Endothelial cell of umbilical vein (primary cell): ENCODE measurements around the gene PSMA3. TPM values are rescaled to one million over a fixed set of nuclear protein-coding genes. Genes with fewer than 3 reads are reported as not detected.

Source experiments
- BruUV-seq: library from RNA; stranded (reverse); fragments of 400-500 nt; replicated peaks from 2 replicates; lab custom pipeline; 2021; lab: Mats Ljungman, UMichigan
- CTCF ChIA-PET: fragments of 300-600, 350-600 bp; sonication (Branson Sonifier 250); formaldehyde crosslinking; loops from one replicate; lab custom pipeline; 2021; ENCODE audit warnings: antibody characterized with exemption, inconsistent platforms; lab: Charles Lee
- POLR2A ChIA-PET: fragments of 300-600, 350-600 bp; sonication (Branson Sonifier 250); formaldehyde crosslinking; loops from one replicate; lab custom pipeline; 2021; ENCODE audit warnings: antibody characterized with exemption, inconsistent platforms; lab: Charles Lee
- DNase-seq: peaks from one replicate; pipeline ENCODE4 v3.0.0-alpha.2; 2011; ENCODE audit warnings: low read depth, low spot score
- FAIRE-seq: peaks from 2 replicates; lab custom pipeline; 2011; peaks lifted over from hg19 to GRCh38; lab: Jason Lieb, UNC
- H2AFZ ChIP-seq: 2 replicates; pipeline ENCODE4 v1.6.0; 2012; ENCODE audit warnings: low read depth, low read length, control low read depth, inconsistent platforms
- H3K27ac ChIP-seq: 2 replicates; pipeline ENCODE4 v1.5.1; 2011; ENCODE audit warnings: low read depth, mild to moderate bottlenecking, control low read depth, low read length, moderate library complexity; ENCODE audit not compliant: insufficient read depth
- H3K27me3 ChIP-seq, 2 experiments: 2 replicates each; pipeline versions ENCODE4 v1.6.0 to v1.6.1; 2011; ENCODE audit warnings: low read length in 2 of 2, mixed read lengths in 1 of 2; ENCODE audit not compliant: control insufficient read depth in 2 of 2, insufficient read depth in 2 of 2
- H3K36me3 ChIP-seq, 2 experiments: 2 replicates in 1 of 2; 3 replicates in 1 of 2; pipeline ENCODE4 v1.5.1; 2011; ENCODE audit warnings: low read length in 2 of 2, mild to moderate bottlenecking in 1 of 2, moderate library complexity in 1 of 2; ENCODE audit not compliant: control insufficient read depth in 2 of 2, insufficient read depth in 2 of 2; ENCODE audit errors: extremely low read depth in 1 of 2
- H3K4me1 ChIP-seq: 3 replicates; pipeline ENCODE4 v1.5.1; 2011; ENCODE audit warnings: mild to moderate bottlenecking, low read length; ENCODE audit not compliant: control insufficient read depth, insufficient read depth; ENCODE audit errors: extremely low read depth
- H3K4me2 ChIP-seq: 2 replicates; pipeline ENCODE4 v1.6.1; 2011; ENCODE audit warnings: low read length, control low read depth, mixed read lengths; ENCODE audit not compliant: insufficient read depth
- H3K4me3 ChIP-seq, 3 experiments: fragments of 200-600 bp in 1 of 3; sonication (generic), shearing (Covaris generic) in 1 of 3; replicated peaks in 1 of 3; 2 replicates each; pipeline ENCODE4 v1.5.1; 2011 to 2016; ENCODE audit warnings: control low read depth in 3 of 3, low read length in 3 of 3, mild to moderate bottlenecking in 2 of 3, inconsistent platforms in 1 of 3, low read depth in 1 of 3, moderate library complexity in 1 of 3; ENCODE audit not compliant: insufficient read depth in 1 of 3
- H3K79me2 ChIP-seq: 2 replicates; pipeline ENCODE4 v1.6.0; 2012; ENCODE audit warnings: low read length, inconsistent platforms; ENCODE audit not compliant: control insufficient read depth, insufficient read depth
- H3K9ac ChIP-seq: replicated peaks from 2 replicates; pipeline ENCODE3; 2011; ENCODE audit warnings: low read length, control low read depth; ENCODE audit not compliant: insufficient read depth; ENCODE audit errors: extremely low read depth
- H3K9me1 ChIP-seq: replicated peaks from 3 replicates; pipeline ENCODE4 v1.6.0; 2011; ENCODE audit warnings: mild to moderate bottlenecking, low read length; ENCODE audit not compliant: control insufficient read depth, insufficient read depth; ENCODE audit errors: extremely low read depth
- H3K9me3 ChIP-seq: replicated peaks from 2 replicates; pipeline ENCODE4 v1.5.1; 2012; ENCODE audit warnings: low read length, inconsistent platforms; ENCODE audit not compliant: control insufficient read depth, insufficient read depth
- H4K20me1 ChIP-seq: replicated peaks from 2 replicates; pipeline ENCODE3; 2011; ENCODE audit warnings: mild to moderate bottlenecking, low read length; ENCODE audit not compliant: control insufficient read depth, insufficient read depth; ENCODE audit errors: extremely low read depth
- EZH2 ChIP-seq: IDR thresholded peaks from 2 replicates; pipeline ENCODE4 v1.6.1; 2012; ENCODE audit warnings: borderline replicate concordance, low read depth, mild to moderate bottlenecking, moderate library complexity, low read length, inconsistent platforms; ENCODE audit not compliant: severe bottlenecking
- FOS ChIP-seq: IDR thresholded peaks from 2 replicates; pipeline ENCODE4 v1.6.1; 2011; ENCODE audit warnings: mild to moderate bottlenecking, low read length, moderate library complexity, borderline replicate concordance; ENCODE audit not compliant: insufficient read depth
- GATA2 ChIP-seq: IDR thresholded peaks from 2 replicates; pipeline ENCODE4 v1.7.0; 2011; ENCODE audit warnings: low read depth, mild to moderate bottlenecking, moderate library complexity, mixed read lengths, low read length; ENCODE audit not compliant: insufficient read length, insufficient read depth
- JUN ChIP-seq: IDR thresholded peaks from 2 replicates; pipeline ENCODE4 v1.6.1; 2011; ENCODE audit warnings: borderline replicate concordance, low read depth; ENCODE audit not compliant: insufficient read length, insufficient read depth
- MAX ChIP-seq: IDR thresholded peaks from 2 replicates; pipeline ENCODE4 v1.6.1; 2011; ENCODE audit not compliant: insufficient read depth, insufficient read length
- MYC ChIP-seq: IDR thresholded peaks from one replicate; pipeline ENCODE4 v1.6.1; 2011; ENCODE audit warnings: mild to moderate bottlenecking, low read depth, low read length
- POLR2A ChIP-seq: IDR thresholded peaks from 2 replicates; pipeline ENCODE4 v1.6.1; 2012; ENCODE audit warnings: low read depth, mild to moderate bottlenecking, control low read depth, low read length
- POLR2AphosphoS5 ChIP-seq: IDR thresholded peaks from 2 replicates; pipeline ENCODE4 v1.6.1; 2012; ENCODE audit warnings: low read depth, mild to moderate bottlenecking, control low read depth, low read length, moderate library complexity; ENCODE audit not compliant: insufficient read depth
- dilution Hi-C: fragments of 300-500 bp; cut with MboI; formaldehyde crosslinking; loops from one replicate; pipeline ENCODE4 v1.15.0; 2019; ENCODE audit warnings: low sequenced_read_pairs; ENCODE audit not compliant: extremely low pct_ligation_motif_present
- intact Hi-C: fragments of 100-400 bp; cut with micrococcal nuclease; formaldehyde crosslinking; loops from one replicate; pipeline ENCODE4 v1.10.0; 2022
- polyA plus RNA-seq, 4 experiments: library from polyadenylated mRNA; depleted of rRNA in 3 of 4; stranded (reverse) in 3 of 4; unstranded in 1 of 4; fragments of >200 nt; gene quantifications; 2 replicates each; pipeline versions ENCODE4 v1.2.1 to v1.2.3, GENCODE V29; 2011 to 2012; ENCODE audit warnings: missing spikeins in 1 of 4
- total RNA-seq: library from RNA; stranded (reverse); gene quantifications from 2 replicates; pipeline ENCODE4 v1.2.3, GENCODE V29; 2021

The PSMA3 gene
- total and polyA plus RNA-seq, 2 donors (not counting 3 experiments of a cell fraction or from before 2014, with no cell fraction given) = 240 to 297 TPM

DNA sequence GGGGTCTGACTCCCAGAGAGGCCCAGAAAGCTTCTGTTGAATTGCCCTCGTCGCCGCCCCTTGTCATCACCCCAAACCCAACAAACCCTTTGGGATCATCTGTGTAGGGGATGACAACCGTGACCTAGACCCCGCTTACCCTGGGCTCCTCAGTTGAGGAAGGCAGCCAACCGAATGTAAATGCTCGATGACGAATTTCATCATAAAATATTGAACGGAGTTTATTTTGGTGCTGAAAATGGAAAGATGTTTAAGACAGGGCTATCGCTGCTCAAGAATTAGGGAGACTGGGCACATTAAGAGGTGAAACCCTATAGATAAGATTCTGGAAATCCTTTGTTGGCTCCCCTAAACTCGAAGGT is 44.2 kb upstream of the PSMA3 start:
- FAIRE-seq = no peak
- dilution Hi-C loops (no loop called here), intact Hi-C loops (loop anchor here (1.0 to 2.0 kb wide), 4 partner anchors 39 to 226 kb away; partner anchors contain the start of genes ARMH4, KIAA0586, PSMA3 and TIMM9)
- peak overlapping the region; percentile 100 for H3K4me2 ChIP-seq
- H3K79me2 ChIP-seq = peaks cover 22% of the 10 kb centered on the region
- H3K4me3 ChIP-seq = peak overlapping the region; percentile 93 to 100 (median 100)
- ChIA-PET CTCF (interaction anchor here (1.0 kb wide), 1 partner anchor 50 kb away, joined by 3 read pairs; no protein-coding TSS in a partner anchor), POLR2A (interaction anchor here (1.1 to 1.3 kb wide), 2 partner anchors 44 to 98 kb away, joined by 3 read pairs; partner anchors contain the start of genes ARID4A and PSMA3)
- H3K27me3 ChIP-seq = peaks cover 5 to 6% of the 10 kb centered on the region in 2 experiments
- no peaks in the 10 kb centered on the region for H4K20me1 ChIP-seq
- H3K9ac ChIP-seq = peak overlapping the region; percentile 98
- H2AFZ ChIP-seq = peak overlapping the region; percentile 97
- no peak for TF ChIP-seq JUN
- TF ChIP-seq MAX = no peak
- TF ChIP-seq EZH2 = no peak
- no peak for TF ChIP-seq FOS
- TF ChIP-seq POLR2AphosphoS5 = no peak
- no peak for TF ChIP-seq MYC
- no peak for TF ChIP-seq POLR2A
- no peaks in the 10 kb centered on the region for H3K9me1 ChIP-seq
- H3K36me3 ChIP-seq = peaks cover 0 to under 1% of the 10 kb centered on the region in 2 experiments
- no peak for DNase-seq
- peaks cover 18% of the 10 kb centered on the region for H3K4me1 ChIP-seq
- H3K27ac ChIP-seq = peak overlapping the region; percentile 77
- H3K9me3 ChIP-seq = no peaks in the 10 kb centered on the region
- BruUV-seq = TSS peak; percentile 79

- TF ChIP-seq POLR2A = no peak
- TF ChIP-seq GATA2 = no peak
- TF ChIP-seq FOS = no peak
- no peak for TF ChIP-seq MAX
- POLR2A ChIA-PET = interaction anchor here (1.1 to 1.3 kb wide), 2 partner anchors 44 to 97 kb away, joined by 3 read pairs; partner anchors contain the start of genes ARID4A and PSMA3
- H3K9me3 ChIP-seq = no peaks in the 10 kb centered on the region
- dilution Hi-C loops = no loop called here
- peaks cover 0 to 2% of the 10 kb centered on the region in 2 experiments for H3K36me3 ChIP-seq
- FAIRE-seq (no peak), DNase-seq (peak; percentile 39)
- peak overlapping the region; percentile 93 to 100 (median 100) for H3K4me3 ChIP-seq
- H3K4me1 ChIP-seq = peaks cover 18% of the 10 kb centered on the region
- intact Hi-C loops = loop anchor here (1.0 to 2.0 kb wide), 4 partner anchors 38 to 226 kb away; partner anchors contain the start of genes ARMH4, KIAA0586, PSMA3 and TIMM9
- H3K79me2 ChIP-seq = peaks cover 22% of the 10 kb centered on the region
- no peaks in the 10 kb centered on the region for H3K9me1 ChIP-seq
- H2AFZ ChIP-seq = peak overlapping the region; percentile 97
- peak overlapping the region; percentile 100 for H3K4me2 ChIP-seq
- BruUV-seq = no TSS peak
- no peaks in the 10 kb centered on the region for H4K20me1 ChIP-seq
- peak overlapping the region; percentile 77 for H3K27ac ChIP-seq
- H3K27me3 ChIP-seq = peaks cover 1 to 6% of the 10 kb centered on the region in 2 experiments
- H3K9ac ChIP-seq = peak overlapping the region; percentile 98
- CTCF ChIA-PET = interaction anchor here (1.0 kb wide), 1 partner anchor 51 kb away, joined by 3 read pairs; no protein-coding TSS in a partner anchor
Measured at GRCh38 chr14:58200846-58201245, 43.8 kb upstream of the PSMA3 start.
